GM23248 (cell line): ENCODE data around the gene SLC1A7. TPM values are rescaled to one million over a fixed set of nuclear protein-coding genes. Genes with fewer than 3 reads are reported as not detected.
A peak's percentile ranks its signal among the peaks of the same experiment; 100 is the strongest.

Experiments used
- DNase-seq: peaks from one replicate; pipeline ENCODE4 v3.0.0-alpha.2; 2015
- H2AFZ ChIP-seq: fragments of 200-600 bp; sonication (generic); 2 replicates; pipeline ENCODE4 v1.6.1; 2016; ENCODE audit warnings: antibody characterized with exemption
- H3F3A ChIP-seq: fragments of 200-600 bp; sonication (generic); 2 replicates; pipeline ENCODE4 v1.6.1; 2016; ENCODE audit warnings: mild to moderate bottlenecking, antibody characterized with exemption, mixed run types; ENCODE audit not compliant: insufficient read depth
- H3K27ac ChIP-seq: fragments of 200-600 bp; sonication (generic); 2 replicates; pipeline ENCODE4 v1.5.1; 2016; ENCODE audit warnings: mild to moderate bottlenecking
- H3K27me3 ChIP-seq: fragments of 200-600 bp; sonication (generic); replicated peaks from 2 replicates; pipeline ENCODE4 v1.6.1; 2016; ENCODE audit warnings: mild to moderate bottlenecking; ENCODE audit not compliant: insufficient read depth
- H3K36me3 ChIP-seq: fragments of 200-600 bp; sonication (generic); 2 replicates; pipeline ENCODE4 v1.6.1; 2016; ENCODE audit warnings: low read depth, mild to moderate bottlenecking
- H3K4me1 ChIP-seq: fragments of 200-600 bp; sonication (generic); 2 replicates; pipeline ENCODE4 v1.6.1; 2016; ENCODE audit warnings: mild to moderate bottlenecking; ENCODE audit not compliant: insufficient read depth
- H3K4me2 ChIP-seq: fragments of 200-600 bp; sonication (generic); one replicate; pipeline ENCODE4 v1.6.1; 2016; ENCODE audit warnings: mild to moderate bottlenecking; ENCODE audit not compliant: unreplicated experiment
- H3K4me3 ChIP-seq: fragments of 200-600 bp; sonication (generic); 2 replicates; pipeline ENCODE4 v1.5.1; 2016; ENCODE audit warnings: mild to moderate bottlenecking
- H3K79me2 ChIP-seq: fragments of 200-600 bp; sonication (generic); 2 replicates; pipeline ENCODE4 v1.6.1; 2016; ENCODE audit warnings: mild to moderate bottlenecking; ENCODE audit not compliant: insufficient read depth
- H3K9ac ChIP-seq: fragments of 200-600 bp; sonication (generic); 2 replicates; pipeline ENCODE4 v1.6.1; 2016; ENCODE audit warnings: mild to moderate bottlenecking
- H3K9me2 ChIP-seq: fragments of 200-600 bp; sonication (generic); 2 replicates; pipeline ENCODE4 v1.6.1; 2016; ENCODE audit warnings: mixed run types, mild to moderate bottlenecking, moderate library complexity; ENCODE audit not compliant: insufficient read depth
- H3K9me3 ChIP-seq: fragments of 200-600 bp; sonication (generic); one replicate; pipeline ENCODE4 v1.6.1; 2017; ENCODE audit warnings: low read depth
- H4K20me1 ChIP-seq: fragments of 200-600 bp; sonication (generic); 2 replicates; pipeline ENCODE4 v1.6.0; 2016; ENCODE audit not compliant: insufficient read depth
- EZH2 ChIP-seq: fragments of 200-600 bp; sonication (generic); IDR thresholded peaks from 2 replicates; pipeline ENCODE4 v1.6.1; 2018; ENCODE audit warnings: antibody characterized with exemption, mild to moderate bottlenecking; ENCODE audit not compliant: insufficient read depth, poor library complexity, severe bottlenecking
- EZH2phosphoT487 ChIP-seq: fragments of 200-600 bp; sonication (generic); IDR thresholded peaks from 2 replicates; pipeline ENCODE4 v1.6.1; 2018; ENCODE audit warnings: antibody characterized with exemption, moderate library complexity, mild to moderate bottlenecking, low read depth; ENCODE audit not compliant: insufficient read depth
- WGBS, 2 experiments: methylation state at CpG; one replicate each; pipeline ENCODE4 v1.1.6; 2015 to 2017; ENCODE audit warnings: low lambda C conversion rate in 2 of 2, low coverage in 1 of 2; ENCODE audit errors: missing lambda C conversion rate in 2 of 2; 5-methylcytosine and 5-hydroxymethylcytosine counted together
- in situ Hi-C: fragments of 300-500 bp; cut with MboI; formaldehyde crosslinking; loops from 2 replicates; pipeline ENCODE4 v1.15.0; 2020
- polyA plus RNA-seq: library from polyadenylated mRNA; unstranded; fragments of >200 nt; fragmentation: Nextera tagmentation; extraction: Ambion mirVana; gene quantifications from 2 replicates; pipeline ENCODE4 v1.2.1, GENCODE V29; 2016
- total RNA-seq: library from RNA; depleted of rRNA; stranded (reverse); fragments of >200 nt; shearing (Covaris generic); gene quantifications from 2 replicates; pipeline ENCODE4 v1.2.3, GENCODE V29; 2014

The SLC1A7 gene
- total and polyA plus RNA-seq, 2 experiments from 2014 or later: 0.51 TPM; not detected in 1

GRCh38 chr1:53061123-53061858 lies 81.1 kb downstream of the SLC1A7 start:
- DNase-seq: peak; percentile 44
- H3K4me1 ChIP-seq: peaks cover 33% of the 10 kb centered on the region
- no peaks in the 10 kb centered on the region for H3K9me2 ChIP-seq
- H2AFZ ChIP-seq: peak overlapping the region; percentile 66
- H3K27ac ChIP-seq: peak overlapping the region; percentile 75
- in situ Hi-C loops: no loop called here
- no peaks in the 10 kb centered on the region for H4K20me1 ChIP-seq
- no peaks in the 10 kb centered on the region for H3K79me2 ChIP-seq
- H3K9ac ChIP-seq: peak overlapping the region; percentile 79
- H3K4me2 ChIP-seq: peak overlapping the region; percentile 85
- H3K4me3 ChIP-seq: peak overlapping the region; percentile 81
- TF ChIP-seq EZH2phosphoT487: no peak
- no peak for TF ChIP-seq EZH2
- 19 to 20% methylated on average over 19 of the region's 19 CpGs for WGBS, 2 experiments
- no peaks in the 10 kb centered on the region for H3K27me3 ChIP-seq
- H3K36me3 ChIP-seq: no peaks in the 10 kb centered on the region
- H3F3A ChIP-seq: peaks cover 29% of the 10 kb centered on the region
- H3K9me3 ChIP-seq: no peaks in the 10 kb centered on the region

DNA sequence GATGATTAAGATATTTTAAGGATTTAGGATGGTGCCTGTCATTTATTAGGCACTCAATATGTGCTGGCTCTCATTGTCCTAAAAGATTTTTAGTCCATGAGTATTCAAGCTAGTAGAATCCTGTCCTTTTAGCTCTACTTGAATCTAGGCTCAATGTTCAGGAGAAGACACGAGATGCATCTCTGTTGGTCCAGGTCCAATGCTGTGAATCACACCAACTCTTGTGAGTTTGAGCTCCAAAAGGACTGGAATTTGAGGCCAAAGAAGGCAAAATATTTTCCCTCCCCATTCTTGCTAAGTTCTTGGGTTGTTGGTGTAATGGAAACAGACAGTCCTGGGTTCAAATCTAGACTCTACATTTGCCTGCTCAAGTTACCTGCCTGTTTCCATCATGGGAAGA lies 81.9 kb downstream of the SLC1A7 start:
- Histone ChIP-seq H3K4me2 (peak overlapping the region; percentile 85), H3K9me2 (no peaks in the 10 kb centered on the region), H2AFZ (no peak overlapping the region; the same call in 1 of the 2 replicates), H3K27ac (peak overlapping the region; percentile 75), H4K20me1 (no peaks in the 10 kb centered on the region), H3K4me3 (peak overlapping the region; percentile 81), H3F3A (peaks cover 29% of the 10 kb centered on the region), H3K27me3 (no peaks in the 10 kb centered on the region), H3K79me2 (no peaks in the 10 kb centered on the region), H3K9me3 (no peaks in the 10 kb centered on the region), H3K36me3 (no peaks in the 10 kb centered on the region), H3K9ac (peak overlapping the region; percentile 79), H3K4me1 (peaks cover 33% of the 10 kb centered on the region)
- DNase-seq: peak; percentile 96
- TF ChIP-seq EZH2: no peak
- TF ChIP-seq EZH2phosphoT487: no peak
- 0 to 4% methylated on average over 1 of the region's 1 CpG for WGBS, 2 experiments
- in situ Hi-C loops: no loop called here

GRCh38 chr1:53057127-53057526 lies 85.3 kb downstream of the SLC1A7 start:
- in situ Hi-C loops: no loop called here
- TF ChIP-seq EZH2: no peak
- no peak for TF ChIP-seq EZH2phosphoT487
- Histone ChIP-seq H4K20me1 (no peaks in the 10 kb centered on the region), H3K4me2 (peak overlapping the region; percentile 6), H3K9me3 (no peaks in the 10 kb centered on the region), H3K9ac (peak overlapping the region; percentile 9; the same call in 1 of the 2 replicates), H3K27ac (peak overlapping the region; percentile 13), H3K36me3 (0 out of 2 replicates have a peak, but pooled peaks cover 7% of the 10 kb centered on the region), H3K9me2 (no peaks in the 10 kb centered on the region), H3K27me3 (no peaks in the 10 kb centered on the region), H3F3A (peaks cover 29% of the 10 kb centered on the region), H3K4me1 (peaks cover 33% of the 10 kb centered on the region), H2AFZ (no peak overlapping the region), H3K4me3 (no peak overlapping the region), H3K79me2 (no peaks in the 10 kb centered on the region)
- DNase-seq: no peak
- 19 to 27% methylated on average over 2 of the region's 2 CpGs for WGBS, 2 experiments

- H3K9me3 ChIP-seq: no peaks in the 10 kb centered on the region
- no peak overlapping the region for H2AFZ ChIP-seq
- H3K27ac ChIP-seq: no peak overlapping the region
- no peak for DNase-seq
- H3K4me1 ChIP-seq: peaks cover 27% of the 10 kb centered on the region
- no peaks in the 10 kb centered on the region for H4K20me1 ChIP-seq
- H3K9ac ChIP-seq: no peak overlapping the region
- peaks cover 5% of the 10 kb centered on the region; the same call in 1 of the 2 replicates for H3K79me2 ChIP-seq
- in situ Hi-C loops: no loop called here
- peaks cover 27% of the 10 kb centered on the region; the same call in 1 of the 2 replicates for H3F3A ChIP-seq
- H3K36me3 ChIP-seq: peaks cover 36% of the 10 kb centered on the region
- TF ChIP-seq EZH2phosphoT487 (no peak), EZH2 (no peak)
- no peaks in the 10 kb centered on the region for H3K9me2 ChIP-seq
- no peaks in the 10 kb centered on the region for H3K27me3 ChIP-seq
- H3K4me2 ChIP-seq: no peak overlapping the region
- H3K4me3 ChIP-seq: no peak overlapping the region
- 78 to 82% methylated on average over 1 of the region's 1 CpG for WGBS, 2 experiments
These were observed 90.8 kb downstream of the SLC1A7 start for GRCh38 chr1:53051676-53052075.
